Activated CD8-positive, alpha-beta T cell treated with anti-CD3 and anti-CD28 coated beads for 36 hours (primary cell): ENCODE results near the gene PTPRN2. TPM values are rescaled to one million over a fixed set of nuclear protein-coding genes. Genes with fewer than 3 reads are reported as not detected.

Experiments used
- ATAC-seq: fragments of 200-7000 bp; cut with Tn5 transposase; one replicate; pipeline ENCODE4 v1.10.0; 2021; ENCODE audit warnings: mild to moderate bottlenecking, moderate library complexity
- CTCF ChIA-PET: fragments of 350-600 bp; sonication (Branson Sonifier 250); formaldehyde crosslinking; loops from one replicate; lab custom pipeline; 2021; ENCODE audit warnings: antibody characterized with exemption; lab: Charles Lee
- POLR2A ChIA-PET: fragments of 350-600 bp; sonication (Branson Sonifier 250); formaldehyde crosslinking; loops from one replicate; lab custom pipeline; 2021; ENCODE audit warnings: antibody characterized with exemption; lab: Charles Lee
- DNase-seq: peaks from one replicate; pipeline ENCODE4 v3.0.0-alpha.2; 2020
- H3K27ac Mint-ChIP-seq: one replicate; pipeline ENCODE4 v1.8.0; 2021; ENCODE audit warnings: mild to moderate bottlenecking, mixed read lengths
- H3K27me3 Mint-ChIP-seq: one replicate; pipeline ENCODE4 v1.8.0; 2021; ENCODE audit warnings: mixed read lengths
- H3K36me3 Mint-ChIP-seq: one replicate; pipeline ENCODE4 v1.8.0; 2021; ENCODE audit warnings: low read depth, mixed read lengths
- H3K4me1 Mint-ChIP-seq: one replicate; pipeline ENCODE4 v1.8.0; 2021; ENCODE audit warnings: low read depth, mixed read lengths
- H3K4me3 Mint-ChIP-seq: one replicate; pipeline ENCODE4 v1.8.0; 2021; ENCODE audit warnings: mild to moderate bottlenecking, moderate library complexity, mixed read lengths
- H3K9me3 Mint-ChIP-seq: one replicate; pipeline ENCODE4 v1.8.0; 2021; ENCODE audit warnings: mixed read lengths
- intact Hi-C: fragments of 100-400 bp; cut with micrococcal nuclease; formaldehyde crosslinking; loops from one replicate; pipeline ENCODE4 v1.10.0; 2022
- total RNA-seq, 2 experiments: library from RNA; stranded (reverse); gene quantifications; one replicate each; pipeline ENCODE4 v1.2.3, GENCODE V29; 2021
- TF ChIP-seq, protein P1 (sequence below): fragments of 200-600 bp; IDR thresholded peaks from one replicate; pipeline ENCODE4 v1.8.0; 2022; ENCODE audit warnings: antibody characterized with exemption, mild to moderate bottlenecking

PTPRN2 gene
- total RNA-seq, 2 experiments from 2014 or later, result 0.49 to 0.65 TPM

- Mint-ChIP-seq H3K9me3 (no peaks in the 10 kb centered on the region), H3K27me3 (no peaks in the 10 kb centered on the region), H3K4me3 (no peak overlapping the region), H3K36me3 (no peaks in the 10 kb centered on the region), H3K27ac (no peak overlapping the region), H3K4me1 (peaks cover 7% of the 10 kb centered on the region)
- ATAC-seq, result no peak
- DNase-seq, result no peak
- ChIA-PET POLR2A (interaction anchor here (0.8 kb wide), 1 partner anchor 27 kb away, joined by 3 read pairs; no protein-coding TSS in a partner anchor), CTCF (no interaction called here)
- intact Hi-C loops, result no loop called here
- TF ChIP-seq, protein P1, sequence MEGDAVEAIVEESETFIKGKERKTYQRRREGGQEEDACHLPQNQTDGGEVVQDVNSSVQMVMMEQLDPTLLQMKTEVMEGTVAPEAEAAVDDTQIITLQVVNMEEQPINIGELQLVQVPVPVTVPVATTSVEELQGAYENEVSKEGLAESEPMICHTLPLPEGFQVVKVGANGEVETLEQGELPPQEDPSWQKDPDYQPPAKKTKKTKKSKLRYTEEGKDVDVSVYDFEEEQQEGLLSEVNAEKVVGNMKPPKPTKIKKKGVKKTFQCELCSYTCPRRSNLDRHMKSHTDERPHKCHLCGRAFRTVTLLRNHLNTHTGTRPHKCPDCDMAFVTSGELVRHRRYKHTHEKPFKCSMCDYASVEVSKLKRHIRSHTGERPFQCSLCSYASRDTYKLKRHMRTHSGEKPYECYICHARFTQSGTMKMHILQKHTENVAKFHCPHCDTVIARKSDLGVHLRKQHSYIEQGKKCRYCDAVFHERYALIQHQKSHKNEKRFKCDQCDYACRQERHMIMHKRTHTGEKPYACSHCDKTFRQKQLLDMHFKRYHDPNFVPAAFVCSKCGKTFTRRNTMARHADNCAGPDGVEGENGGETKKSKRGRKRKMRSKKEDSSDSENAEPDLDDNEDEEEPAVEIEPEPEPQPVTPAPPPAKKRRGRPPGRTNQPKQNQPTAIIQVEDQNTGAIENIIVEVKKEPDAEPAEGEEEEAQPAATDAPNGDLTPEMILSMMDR, result no peak
Observed at GRCh38 chr7:158539711-158540146, 47.9 kb downstream of the PTPRN2 start.

DNA sequence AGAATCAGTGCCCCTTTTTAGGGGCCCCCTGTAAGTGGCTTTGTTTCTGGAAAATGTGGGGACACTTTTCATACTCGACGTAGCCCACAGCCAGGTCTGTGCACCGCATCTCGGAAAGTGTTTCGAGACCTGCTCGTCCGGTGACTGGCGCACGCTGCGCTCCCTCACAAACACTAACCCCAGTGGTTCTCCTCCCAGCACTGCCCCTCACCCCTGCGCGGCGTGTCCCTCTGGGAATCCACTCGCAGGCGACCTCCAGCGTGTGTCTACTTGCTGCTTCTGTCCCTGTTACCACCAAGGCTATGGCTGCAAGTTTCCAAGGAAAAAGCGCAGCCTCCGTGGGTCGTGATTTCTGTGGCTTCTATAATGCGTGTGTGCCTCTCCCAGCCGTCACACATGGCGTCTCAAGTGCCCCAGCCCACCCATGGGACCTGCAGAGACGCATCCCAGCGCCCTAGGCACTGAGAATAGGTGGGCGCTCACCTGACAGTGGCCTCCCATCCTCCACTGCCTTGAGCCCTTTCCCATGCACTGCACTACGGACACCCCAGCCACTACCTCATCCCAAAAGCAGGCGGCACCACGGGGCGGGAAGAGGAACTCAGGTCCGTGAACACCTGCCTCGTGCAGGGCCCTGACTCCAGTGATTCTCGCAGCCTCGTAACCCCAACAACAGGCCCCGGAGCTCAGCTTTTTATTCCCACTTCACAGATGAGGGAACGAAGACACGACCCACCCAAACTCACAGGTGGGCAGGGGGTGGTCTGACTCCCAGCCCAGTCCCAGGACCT, 49.3 kb downstream of the PTPRN2 start:
- Mint-ChIP-seq H3K27ac (no peak overlapping the region), H3K27me3 (no peaks in the 10 kb centered on the region), H3K36me3 (no peaks in the 10 kb centered on the region), H3K9me3 (no peaks in the 10 kb centered on the region), H3K4me3 (no peak overlapping the region), H3K4me1 (peaks cover 7% of the 10 kb centered on the region)
- ChIA-PET POLR2A (no interaction called here), CTCF (no interaction called here)
- DNase-seq (no peak), ATAC-seq (no peak)
- TF ChIP-seq, protein P1, result no peak
- intact Hi-C loops, result no loop called here

- no peak overlapping the region for H3K27ac Mint-ChIP-seq
- ATAC-seq, result no peak
- POLR2A ChIA-PET, result no interaction called here
- H3K4me1 Mint-ChIP-seq, result peaks cover 7% of the 10 kb centered on the region
- no peaks in the 10 kb centered on the region for H3K27me3 Mint-ChIP-seq
- intact Hi-C loops, result no loop called here
- no peaks in the 10 kb centered on the region for H3K9me3 Mint-ChIP-seq
- no peaks in the 10 kb centered on the region for H3K36me3 Mint-ChIP-seq
- TF ChIP-seq, protein P1, result no peak
- no peak for DNase-seq
- CTCF ChIA-PET, result no interaction called here
- H3K4me3 Mint-ChIP-seq, result no peak overlapping the region
Observed at GRCh38 chr7:158537516-158537882, 50.1 kb downstream of the PTPRN2 start.

DNA sequence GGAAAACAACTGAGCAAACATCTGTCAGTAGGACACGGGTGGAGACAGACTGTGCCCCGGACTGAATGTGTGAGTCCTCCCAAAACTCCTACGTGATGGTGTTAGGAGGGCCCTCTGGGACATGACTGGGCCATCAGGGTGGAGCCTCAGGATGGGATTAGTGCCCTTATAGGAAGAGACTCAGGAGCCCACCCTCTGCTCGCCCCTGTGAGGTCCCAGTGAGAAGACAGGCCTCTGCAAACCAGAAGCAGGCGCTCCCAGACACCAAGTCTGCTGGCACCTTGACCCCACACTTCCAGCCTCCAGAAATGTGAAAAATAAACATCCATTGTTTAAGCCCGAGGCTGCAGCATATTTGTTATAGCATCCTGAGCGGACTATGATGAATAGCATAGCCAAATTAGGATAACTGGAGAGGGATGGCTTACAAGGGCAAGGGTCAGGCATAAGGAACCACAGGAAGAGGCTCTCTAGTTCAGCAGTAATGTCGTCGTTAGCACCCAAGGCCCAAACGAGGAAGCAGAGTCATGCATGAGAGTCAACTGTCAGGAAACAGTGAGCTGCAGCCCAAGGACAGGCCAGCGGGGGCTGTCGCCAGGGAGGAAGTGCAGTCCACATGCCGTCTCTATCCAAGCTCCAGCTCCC, 50.6 kb downstream of the PTPRN2 start:
- Mint-ChIP-seq H3K27ac (no peak overlapping the region), H3K9me3 (no peaks in the 10 kb centered on the region), H3K36me3 (no peaks in the 10 kb centered on the region), H3K4me3 (no peak overlapping the region), H3K27me3 (no peaks in the 10 kb centered on the region), H3K4me1 (peaks cover 7% of the 10 kb centered on the region)
- TF ChIP-seq, protein P1, result no peak
- ChIA-PET POLR2A (no interaction called here), CTCF (no interaction called here)
- ATAC-seq (no peak), DNase-seq (no peak)
- intact Hi-C loops, result no loop called here

GRCh38 chr7:158535079-158535478, 52.5 kb downstream of the PTPRN2 start:
- H3K36me3 Mint-ChIP-seq, result no peaks in the 10 kb centered on the region

More at GRCh38 chr7:158535079-158535478, 52.5 kb downstream of the PTPRN2 start:
- no peak for ATAC-seq
- H3K4me3 Mint-ChIP-seq, result no peak overlapping the region
- ChIA-PET CTCF (no interaction called here), POLR2A (no interaction called here)
- intact Hi-C loops, result no loop called here
- no peaks in the 10 kb centered on the region for H3K27me3 Mint-ChIP-seq
- no peak overlapping the region for H3K27ac Mint-ChIP-seq
- H3K9me3 Mint-ChIP-seq, result no peaks in the 10 kb centered on the region
- no peaks in the 10 kb centered on the region for H3K4me1 Mint-ChIP-seq
- TF ChIP-seq, protein P1, result no peak
- no peak for DNase-seq
